Inflammatory macrophage treated with lipopolysaccharide for 1 hour (primary cell): ENCODE measurements around the gene BRS3.
A peak's percentile ranks its signal among the peaks of the same experiment; 100 is the strongest.
"Not testable (repeated sequence)": the region's sequence is repeated elsewhere in the genome, so short reads cannot be mapped to it uniquely, and the experiment has no call there.

Experiments used
- DNase-seq, 2 donors: peaks; one replicate each; pipeline ENCODE4 v3.0.0-alpha.2; 2020 to 2022

BRS3 gene

GRCh38 chrX:136487647-136488046, at the start of gene BRS3:
TSS of gene BRS3 (plus strand) at chrX:136487947. CDS start at chrX:136488115, 168 bp downstream.
- no peak for DNase-seq

- no peak for DNase-seq
Measured at GRCh38 chrX:136438192-136438591, 49.6 kb upstream of the BRS3 start.

- not testable (repeated sequence) for DNase-seq
Measured at GRCh38 chrX:136445674-136446073, 42.1 kb upstream of the BRS3 start.

GRCh38 chrX:136446208-136446607, 41.5 kb upstream of the BRS3 start:
- DNase-seq, result no peak

GRCh38 chrX:136447308-136447707, 40.4 kb upstream of the BRS3 start:
- DNase-seq, result no peak

- DNase-seq, result no peak
Measured at GRCh38 chrX:136447968-136448367, 39.8 kb upstream of the BRS3 start.

GRCh38 chrX:136450050-136450830, 37.5 kb upstream of the BRS3 start:
- no peak for DNase-seq

GRCh38 chrX:136452614-136453013, 35.1 kb upstream of the BRS3 start:
- no peak for DNase-seq

GRCh38 chrX:136453114-136453513, 34.6 kb upstream of the BRS3 start:
- DNase-seq, result no peak

GRCh38 chrX:136453771-136454170, 34.0 kb upstream of the BRS3 start:
- no peak for DNase-seq

- no peak for DNase-seq
Measured at GRCh38 chrX:136456133-136456532, 31.6 kb upstream of the BRS3 start.

- no peak for DNase-seq
Measured at GRCh38 chrX:136457303-136457917, 30.3 kb upstream of the BRS3 start.

- no peak for DNase-seq
Measured at GRCh38 chrX:136464589-136464988, 23.2 kb upstream of the BRS3 start.

GRCh38 chrX:136467303-136467702, 20.4 kb upstream of the BRS3 start:
- no peak for DNase-seq

GRCh38 chrX:136468391-136469103, 19.2 kb upstream of the BRS3 start:
- DNase-seq, result no peak

- DNase-seq, result no peak
Measured at GRCh38 chrX:136473663-136474062, 14.1 kb upstream of the BRS3 start.

- DNase-seq, result no peak
Measured at GRCh38 chrX:136475236-136475635, 12.5 kb upstream of the BRS3 start.

GRCh38 chrX:136476501-136476900, 11.2 kb upstream of the BRS3 start:
- DNase-seq, result no peak

GRCh38 chrX:136477026-136477425, 10.7 kb upstream of the BRS3 start:
- DNase-seq, result no peak

- no peak for DNase-seq
Measured at GRCh38 chrX:136480383-136480782, 7.4 kb upstream of the BRS3 start.

- no peak for DNase-seq
Measured at GRCh38 chrX:136488706-136489105, 959 bp downstream of the BRS3 start.

GRCh38 chrX:136491832-136492231, 4.1 kb downstream of the BRS3 start:
- DNase-seq, result no peak

GRCh38 chrX:136493011-136493410, 5.3 kb downstream of the BRS3 start:
- DNase-seq, result no peak

- peak; percentile 5 to 6 for DNase-seq
Measured at GRCh38 chrX:136495043-136495442, 7.3 kb downstream of the BRS3 start.
